ENCODE data around the gene DCTD.

Gene DCTD

GRCh38 chr4:182885022-182885737 is 32.0 kb downstream of the DCTD start:
- Histone ChIP-seq H3K27me3 (replicated peaks; ENCODE audit: control insufficient read depth, insufficient read depth, low read length) (no peaks in the 10 kb centered on the region), H3K4me3 (replicated peaks; ENCODE audit: low read depth, low read length) (no peak overlapping the region), H3K36me3 (ENCODE audit: control insufficient read depth, insufficient read depth, low read length) (peaks cover 13% of the 10 kb centered on the region)
- no peak for DNase-seq (ENCODE audit: extremely low read depth, insufficient read length)
- TF ChIP-seq CTCF (IDR thresholded peaks at IDR 0.05; ENCODE audit: insufficient read depth, low read length, poor library complexity, severe bottlenecking): no peak

GRCh38 chr4:182884040-182884439 is 33.1 kb downstream of the DCTD start:
- no peak for DNase-seq (ENCODE audit: extremely low read depth, insufficient read length)
- no peak overlapping the region for H3K4me3 ChIP-seq (replicated peaks; ENCODE audit: low read depth, low read length)
- no peaks in the 10 kb centered on the region for H3K27me3 ChIP-seq (replicated peaks; ENCODE audit: control insufficient read depth, insufficient read depth, low read length)
- H3K36me3 ChIP-seq (ENCODE audit: control insufficient read depth, insufficient read depth, low read length): peaks cover 11% of the 10 kb centered on the region
- TF ChIP-seq CTCF (IDR thresholded peaks at IDR 0.05; ENCODE audit: insufficient read depth, low read length, poor library complexity, severe bottlenecking): no peak

GRCh38 chr4:182883351-182883750 is 33.8 kb downstream of the DCTD start:
- DNase-seq (ENCODE audit: extremely low read depth, insufficient read length): no peak
- TF ChIP-seq CTCF (IDR thresholded peaks at IDR 0.05; ENCODE audit: insufficient read depth, low read length, poor library complexity, severe bottlenecking): no peak
- Histone ChIP-seq H3K36me3 (ENCODE audit: control insufficient read depth, insufficient read depth, low read length) (peaks cover 11% of the 10 kb centered on the region), H3K27me3 (replicated peaks; ENCODE audit: control insufficient read depth, insufficient read depth, low read length) (no peaks in the 10 kb centered on the region), H3K4me3 (replicated peaks; ENCODE audit: low read depth, low read length) (no peak overlapping the region)

GRCh38 chr4:182881914-182882313 is 35.3 kb downstream of the DCTD start:
- no peak for DNase-seq (ENCODE audit: extremely low read depth, insufficient read length)
- no peaks in the 10 kb centered on the region for H3K27me3 ChIP-seq (replicated peaks; ENCODE audit: control insufficient read depth, insufficient read depth, low read length)
- no peak for TF ChIP-seq CTCF (IDR thresholded peaks at IDR 0.05; ENCODE audit: insufficient read depth, low read length, poor library complexity, severe bottlenecking)
- H3K4me3 ChIP-seq (replicated peaks; ENCODE audit: low read depth, low read length): no peak overlapping the region
- H3K36me3 ChIP-seq (ENCODE audit: control insufficient read depth, insufficient read depth, low read length): peaks cover 10% of the 10 kb centered on the region

GRCh38 chr4:182880387-182881356 is 36.5 kb downstream of the DCTD start:
- Histone ChIP-seq H3K27me3 (replicated peaks; ENCODE audit: control insufficient read depth, insufficient read depth, low read length) (no peaks in the 10 kb centered on the region), H3K36me3 (ENCODE audit: control insufficient read depth, insufficient read depth, low read length) (peaks cover 8% of the 10 kb centered on the region), H3K4me3 (replicated peaks; ENCODE audit: low read depth, low read length) (no peak overlapping the region)
- no peak for DNase-seq (ENCODE audit: extremely low read depth, insufficient read length)
- no peak for TF ChIP-seq CTCF (IDR thresholded peaks at IDR 0.05; ENCODE audit: insufficient read depth, low read length, poor library complexity, severe bottlenecking)

All from GM06990 (cell line).